HepG2 (cell line): ENCODE data around the gene PPP2R2D. TPM values are rescaled to one million over a fixed set of nuclear protein-coding genes. Genes with fewer than 3 reads are reported as not detected.

ENCODE experiments used
- ATAC-seq: fragments of 200-7000 bp; cut with Tn5 transposase; 3 replicates; pipeline ENCODE4 v1.9.1; 2020; ENCODE audit warnings: mild to moderate bottlenecking, moderate library complexity
- BruUV-seq: library from RNA; stranded (reverse); fragments of 400-500 nt; replicated peaks from 2 replicates; lab custom pipeline; 2021; lab: Mats Ljungman, UMichigan
- CTCF ChIA-PET: fragments of 300-600 bp; formaldehyde crosslinking; extraction: SDS; loops from one replicate; lab custom pipeline; 2021; ENCODE audit warnings: low total read pairs, inconsistent platforms, low intra/inter-chr PET ratio; lab: Yijun Ruan, JAX
- POLR2A ChIA-PET: fragments of 350-600 bp; sonication (Branson Sonifier 250); formaldehyde crosslinking; loops from one replicate; lab custom pipeline; 2020; ENCODE audit warnings: antibody characterized with exemption, inconsistent platforms; lab: Yijun Ruan, JAX
- DNase-seq: peaks from one replicate; pipeline ENCODE4 v3.0.0-alpha.2; 2015; ENCODE audit warnings: low spot score
- FAIRE-seq: peaks from 3 replicates; lab custom pipeline; 2011; peaks lifted over from hg19 to GRCh38; lab: Jason Lieb, UNC
- H2AFZ ChIP-seq: one replicate; pipeline ENCODE4 v1.6.1; 2011; ENCODE audit warnings: low read length, inconsistent platforms
- H3K27ac ChIP-seq: fragments of 300-600 bp; 3 replicates; pipeline ENCODE4 v1.8.0; 2011; ENCODE audit warnings: mixed run types, mild to moderate bottlenecking, mixed read lengths, low read length, inconsistent platforms; ENCODE audit not compliant: insufficient read depth; ENCODE audit errors: extremely low read length
- H3K27me3 ChIP-seq, 2 experiments: fragments of 200-600 bp in 1 of 2; 2 replicates in 1 of 2; 3 replicates in 1 of 2; pipeline versions ENCODE4 v1.6.0 to v1.8.0; 2011; ENCODE audit warnings: low read length in 2 of 2, mild to moderate bottlenecking in 2 of 2, moderate library complexity in 2 of 2, inconsistent platforms in 1 of 2; ENCODE audit not compliant: insufficient read depth in 2 of 2, control insufficient read depth in 1 of 2
- H3K36me3 ChIP-seq, 2 experiments: fragments of 200-600 bp in 1 of 2; replicated peaks in 1 of 2; 2 replicates in 1 of 2; 3 replicates in 1 of 2; pipeline versions ENCODE4 v1.5.1 to v1.8.0; 2011; ENCODE audit warnings: low read length in 2 of 2, inconsistent platforms in 1 of 2; ENCODE audit not compliant: insufficient read depth in 2 of 2, control insufficient read depth in 1 of 2
- H3K4me1 ChIP-seq: 2 replicates; pipeline ENCODE4 v1.5.1; 2012; ENCODE audit warnings: low read length, inconsistent platforms; ENCODE audit not compliant: insufficient read depth
- H3K4me2 ChIP-seq: 2 replicates; pipeline ENCODE4 v1.6.0; 2011; ENCODE audit warnings: low read depth, low read length, inconsistent platforms
- H3K4me3 ChIP-seq, 3 experiments: fragments of 200-600 bp in 1 of 3; sonication (generic), shearing (Covaris generic) in 1 of 3; replicated peaks in 1 of 3; 2 replicates each; pipeline ENCODE4 v1.5.1; 2011 to 2016; ENCODE audit warnings: low read length in 3 of 3, inconsistent platforms in 2 of 3, low read depth in 2 of 3, mild to moderate bottlenecking in 2 of 3, control low read depth in 1 of 3, mixed read lengths in 1 of 3; ENCODE audit not compliant: insufficient read depth in 1 of 3
- H3K79me2 ChIP-seq: one replicate; pipeline ENCODE4 v1.6.1; 2011; ENCODE audit warnings: low read length, inconsistent platforms; ENCODE audit not compliant: insufficient read depth
- H3K9ac ChIP-seq: 2 replicates; pipeline ENCODE4 v1.6.0; 2011; ENCODE audit warnings: mild to moderate bottlenecking, low read depth, low read length, inconsistent platforms; ENCODE audit not compliant: insufficient read depth
- H3K9me3 ChIP-seq: 2 replicates; pipeline ENCODE4 v1.5.1; 2012; ENCODE audit warnings: mild to moderate bottlenecking, low read length
- H4K20me1 ChIP-seq: 2 replicates; pipeline ENCODE4 v1.6.0; 2011; ENCODE audit warnings: inconsistent platforms, mild to moderate bottlenecking, low read length, moderate library complexity; ENCODE audit not compliant: insufficient read depth
- KLF11 ChIP-seq: IDR thresholded peaks from 2 replicates; pipeline ENCODE4 v1.6.1; 2016; ENCODE audit warnings: missing compliant biosample characterization
- PAWR ChIP-seq: sonication (generic); formaldehyde crosslinking; IDR thresholded peaks from 2 replicates; pipeline ENCODE4 v1.4.0; 2020; ENCODE audit warnings: missing genetic modification reagents, mild to moderate bottlenecking, borderline replicate concordance
- PHF21A ChIP-seq: sonication (generic); formaldehyde crosslinking; IDR thresholded peaks from 2 replicates; pipeline ENCODE4 v1.5.0; 2020; ENCODE audit warnings: mild to moderate bottlenecking, missing genetic modification reagents
- TCF12 ChIP-seq, 2 experiments: fragments of 450-650 bp in 1 of 2; sonication (generic) in 1 of 2; formaldehyde crosslinking in 1 of 2; IDR thresholded peaks; 2 replicates each; pipeline versions ENCODE4 v1.6.1 to v1.8.0; 2017 to 2022; ENCODE audit warnings: antibody characterized with exemption in 1 of 2, mild to moderate bottlenecking in 1 of 2, missing genetic modification reagents in 1 of 2, moderate library complexity in 1 of 2
- TEAD3 ChIP-seq: optimal IDR thresholded peaks from 2 replicates; pipeline ENCODE3; 2016; ENCODE audit warnings: borderline replicate concordance
- ZNF552 ChIP-seq: sonication (generic); formaldehyde crosslinking; IDR thresholded peaks from 2 replicates; pipeline ENCODE4 v1.9.0; 2022; ENCODE audit warnings: missing genetic modification reagents, mild to moderate bottlenecking, borderline replicate concordance
- WGBS: methylation state at CpG from one replicate; pipeline ENCODE4 v1.1.6; 2017; ENCODE audit warnings: low lambda C conversion rate; 5-methylcytosine and 5-hydroxymethylcytosine counted together
- in situ Hi-C: cut with HindIII; loops from 2 replicates; pipeline ENCODE4 v1.10.0; 2017; ENCODE audit warnings: low pct_unique_long_range_greater_than_20kb; ENCODE audit not compliant: extremely low pct_ligation_motif_present
- intact Hi-C: fragments of 100-400 bp; cut with micrococcal nuclease; formaldehyde crosslinking; loops from one replicate; pipeline ENCODE4 v1.10.0; 2022; ENCODE audit not compliant: unreplicated experiment
- polyA plus RNA-seq, 8 experiments: library from polyadenylated mRNA; depleted of rRNA in 3 of 8; stranded (reverse) in 7 of 8; unstranded in 1 of 8; fragments of >200 nt; fragmentation: Illumina TruSeq in 4 of 8; extraction: Trizol in 4 of 8; gene quantifications; 2 replicates each; pipeline versions ENCODE4 v1.2.1 to v1.2.3, GENCODE V29; 2011 to 2016; ENCODE audit warnings: low read depth in 4 of 8, missing spikeins in 1 of 8, mixed read lengths in 1 of 8; ENCODE audit not compliant: insufficient read depth in 1 of 8
- total RNA-seq, 5 experiments: library from RNA; depleted of rRNA; stranded (reverse); fragments of >200 nt; fragmentation: Illumina TruSeq; extraction: Trizol; gene quantifications; 2 replicates each; pipeline ENCODE4 v1.2.3, GENCODE V29; 2016; ENCODE audit warnings: low read depth in 1 of 5
- TF ChIP-seq, protein P1 (sequence below): IDR thresholded peaks from 2 replicates; pipeline ENCODE4 v1.4.0; 2020; ENCODE audit warnings: mild to moderate bottlenecking, missing genetic modification reagents

PPP2R2D gene
- total and polyA plus RNA-seq, 2 of the 13 experiments (the other 11 are each of a cell fraction or from before 2014, with no cell fraction given) = 32.7 to 33.2 TPM

DNA sequence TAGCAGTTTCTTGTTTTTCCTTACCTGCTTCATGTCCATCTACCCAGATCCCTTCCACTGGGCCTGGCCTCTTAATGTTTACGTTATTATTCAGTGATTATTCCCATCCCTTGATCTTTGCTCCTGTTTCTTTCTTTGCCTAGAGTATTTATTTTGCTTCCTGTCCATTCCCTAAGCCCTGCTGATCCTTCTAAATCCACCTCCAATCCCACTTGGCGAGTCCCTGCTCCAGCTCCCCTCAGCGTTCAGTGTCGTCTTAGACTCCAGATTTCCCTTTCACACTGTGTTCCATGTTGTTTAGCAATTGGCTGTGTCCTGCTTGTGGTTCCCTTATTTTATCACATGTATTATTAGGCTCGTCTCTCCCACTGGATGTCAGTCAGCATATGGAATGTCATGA, 7.3 kb downstream of the PPP2R2D start (continued):
- TF ChIP-seq, protein P1, sequence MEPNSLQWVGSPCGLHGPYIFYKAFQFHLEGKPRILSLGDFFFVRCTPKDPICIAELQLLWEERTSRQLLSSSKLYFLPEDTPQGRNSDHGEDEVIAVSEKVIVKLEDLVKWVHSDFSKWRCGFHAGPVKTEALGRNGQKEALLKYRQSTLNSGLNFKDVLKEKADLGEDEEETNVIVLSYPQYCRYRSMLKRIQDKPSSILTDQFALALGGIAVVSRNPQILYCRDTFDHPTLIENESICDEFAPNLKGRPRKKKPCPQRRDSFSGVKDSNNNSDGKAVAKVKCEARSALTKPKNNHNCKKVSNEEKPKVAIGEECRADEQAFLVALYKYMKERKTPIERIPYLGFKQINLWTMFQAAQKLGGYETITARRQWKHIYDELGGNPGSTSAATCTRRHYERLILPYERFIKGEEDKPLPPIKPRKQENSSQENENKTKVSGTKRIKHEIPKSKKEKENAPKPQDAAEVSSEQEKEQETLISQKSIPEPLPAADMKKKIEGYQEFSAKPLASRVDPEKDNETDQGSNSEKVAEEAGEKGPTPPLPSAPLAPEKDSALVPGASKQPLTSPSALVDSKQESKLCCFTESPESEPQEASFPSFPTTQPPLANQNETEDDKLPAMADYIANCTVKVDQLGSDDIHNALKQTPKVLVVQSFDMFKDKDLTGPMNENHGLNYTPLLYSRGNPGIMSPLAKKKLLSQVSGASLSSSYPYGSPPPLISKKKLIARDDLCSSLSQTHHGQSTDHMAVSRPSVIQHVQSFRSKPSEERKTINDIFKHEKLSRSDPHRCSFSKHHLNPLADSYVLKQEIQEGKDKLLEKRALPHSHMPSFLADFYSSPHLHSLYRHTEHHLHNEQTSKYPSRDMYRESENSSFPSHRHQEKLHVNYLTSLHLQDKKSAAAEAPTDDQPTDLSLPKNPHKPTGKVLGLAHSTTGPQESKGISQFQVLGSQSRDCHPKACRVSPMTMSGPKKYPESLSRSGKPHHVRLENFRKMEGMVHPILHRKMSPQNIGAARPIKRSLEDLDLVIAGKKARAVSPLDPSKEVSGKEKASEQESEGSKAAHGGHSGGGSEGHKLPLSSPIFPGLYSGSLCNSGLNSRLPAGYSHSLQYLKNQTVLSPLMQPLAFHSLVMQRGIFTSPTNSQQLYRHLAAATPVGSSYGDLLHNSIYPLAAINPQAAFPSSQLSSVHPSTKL (CRISPR knock-in tag) = peak; percentile 42; the same call in 1 of the 2 replicates
- TF ChIP-seq PHF21A (CRISPR knock-in tag) (0 out of 2 replicates have a peak, but pooled peaks have one; percentile 25), TCF12 (IDR thresholded peaks at IDR 0.05) (no peak), TCF12 (CRISPR knock-in tag; IDR thresholded peaks at IDR 0.05) (no peak), TEAD3 (CRISPR knock-in tag) (peak; percentile 12), PAWR (CRISPR knock-in tag) (no peak)

DNA sequence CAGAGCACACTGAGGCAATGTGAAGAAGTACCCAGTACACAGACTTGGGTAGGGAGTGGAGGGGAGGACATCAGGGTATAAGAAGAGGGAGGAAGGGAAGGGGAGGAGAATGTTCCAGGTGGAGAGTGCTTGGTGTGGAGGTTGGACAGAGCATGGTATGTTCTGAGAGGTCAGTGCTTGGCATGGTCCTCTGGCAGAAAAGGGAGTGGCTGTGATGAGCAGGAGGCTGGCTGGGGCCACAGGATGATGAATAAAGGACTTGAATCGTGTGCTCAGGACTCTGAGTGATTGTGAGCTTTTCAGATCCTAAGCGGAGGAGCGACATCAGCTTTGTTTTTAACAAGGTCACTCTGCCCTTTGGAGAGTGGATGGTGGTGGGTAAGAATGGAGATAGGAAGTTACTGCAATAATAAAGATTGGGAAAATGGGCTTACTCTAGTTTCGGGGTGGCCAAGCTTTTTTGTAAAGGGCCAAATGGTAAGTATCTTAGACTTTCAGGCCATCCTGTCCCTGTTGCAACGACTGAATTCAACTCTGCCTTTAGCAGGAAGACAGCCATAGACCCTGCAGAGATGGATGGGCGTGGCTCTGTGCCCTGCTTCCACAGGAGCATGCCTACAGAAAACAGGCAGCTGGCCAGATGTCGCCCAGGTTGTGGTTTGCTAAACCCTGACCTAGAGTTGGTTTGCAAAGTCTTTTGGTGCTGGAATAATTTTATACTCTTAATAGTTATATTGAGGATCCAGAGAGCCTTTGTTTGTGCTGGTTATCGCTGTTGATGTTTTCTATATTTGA, 8.4 kb downstream of the PPP2R2D start:
- POLR2A ChIA-PET = no interaction called here
- Histone ChIP-seq H3K27ac (no peak overlapping the region), H3K4me2 (no peak overlapping the region), H3K36me3 (peaks cover 18 to 38% of the 10 kb centered on the region in 2 experiments), H3K9me3 (no peaks in the 10 kb centered on the region), H2AFZ (no peak overlapping the region), H3K27me3 (no peaks in the 10 kb centered on the region), H4K20me1 (peaks cover 67% of the 10 kb centered on the region), H3K79me2 (peaks cover 95% of the 10 kb centered on the region), H3K4me3 (no peak overlapping the region), H3K4me1 (peaks cover 63% of the 10 kb centered on the region), H3K9ac (no peak overlapping the region)
- DNase-seq = no peak
- TF ChIP-seq ZNF552 (CRISPR knock-in tag) (no peak), KLF11 (CRISPR knock-in tag) (no peak)
- intact Hi-C loops (no loop called here), in situ Hi-C loops (no loop called here)
- CTCF ChIA-PET = no interaction called here
- ATAC-seq = no peak
- BruUV-seq = no TSS peak
- no peak for FAIRE-seq
- 94% methylated on average over 8 of the region's 8 CpGs for WGBS
